Measurements from ENCODE around the gene SHKBP1.

The SHKBP1 gene

DNA sequence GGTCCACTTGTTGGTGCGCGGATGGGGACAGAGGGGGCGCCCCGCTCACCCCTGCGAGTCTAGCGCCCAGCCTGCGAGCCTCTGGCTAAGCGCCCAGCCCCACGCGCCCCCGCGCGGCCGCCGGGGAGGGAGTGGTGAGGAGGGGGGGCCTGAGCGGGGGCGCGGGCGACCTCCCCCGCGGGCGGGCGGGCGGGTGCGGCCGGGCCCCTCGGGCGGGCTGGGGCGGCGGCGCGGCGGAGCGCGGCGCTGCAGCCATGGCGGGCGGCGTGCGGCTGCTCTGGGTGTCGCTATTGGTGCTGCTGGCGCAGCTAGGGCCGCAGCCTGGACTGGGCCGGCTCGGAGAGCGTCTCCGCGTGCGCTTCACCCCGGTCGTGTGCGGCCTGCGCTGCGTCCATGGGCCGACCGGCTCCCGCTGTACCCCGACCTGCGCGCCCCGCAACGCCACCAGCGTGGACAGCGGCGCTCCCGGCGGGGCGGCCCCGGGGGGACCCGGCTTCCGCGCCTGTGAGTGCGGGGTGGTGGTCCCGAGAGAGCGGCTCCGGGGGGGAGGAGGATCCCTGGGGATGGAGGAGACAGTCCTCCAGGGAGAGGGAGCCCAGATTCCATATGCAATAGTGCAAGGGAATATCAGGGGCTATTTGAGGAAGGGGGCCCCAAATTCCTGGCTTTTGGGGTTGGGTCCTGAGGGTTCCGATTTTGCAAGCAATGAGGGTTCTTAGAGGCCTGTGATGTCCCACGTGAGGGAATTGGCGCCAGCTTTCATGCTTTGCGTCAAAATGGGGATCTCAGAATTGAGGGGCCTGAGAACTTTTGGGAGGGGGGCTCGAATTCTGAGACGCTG, 24.7 kb downstream of the SHKBP1 start, which contains the start of gene LTBP4:
Gene LTBP4 (plus strand): TSS at position 236 of the 841 bp plus-strand sequence. CDS start 19 bp downstream, at position 255.
- no peak for DNase-seq (ENCODE audit: low read depth in 2 of 2)

DNA sequence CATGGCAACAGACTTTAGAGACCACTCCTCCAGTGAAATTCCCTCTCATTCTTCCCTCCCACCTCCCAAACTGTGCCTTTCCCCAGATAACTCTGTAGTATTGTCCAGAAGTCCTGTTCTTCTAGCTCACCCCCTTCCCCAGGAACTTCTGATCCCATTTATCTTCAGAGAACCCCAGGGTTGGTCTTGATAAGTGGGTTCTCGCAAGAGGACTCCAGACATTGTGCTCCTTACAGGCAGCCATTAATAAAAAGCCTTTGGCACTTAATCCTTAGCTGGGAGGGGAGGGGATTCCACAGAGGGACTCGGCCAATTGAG, 26.4 kb downstream of the SHKBP1 start:
- no peak for DNase-seq (ENCODE audit: low read depth in 2 of 2)

DNA sequence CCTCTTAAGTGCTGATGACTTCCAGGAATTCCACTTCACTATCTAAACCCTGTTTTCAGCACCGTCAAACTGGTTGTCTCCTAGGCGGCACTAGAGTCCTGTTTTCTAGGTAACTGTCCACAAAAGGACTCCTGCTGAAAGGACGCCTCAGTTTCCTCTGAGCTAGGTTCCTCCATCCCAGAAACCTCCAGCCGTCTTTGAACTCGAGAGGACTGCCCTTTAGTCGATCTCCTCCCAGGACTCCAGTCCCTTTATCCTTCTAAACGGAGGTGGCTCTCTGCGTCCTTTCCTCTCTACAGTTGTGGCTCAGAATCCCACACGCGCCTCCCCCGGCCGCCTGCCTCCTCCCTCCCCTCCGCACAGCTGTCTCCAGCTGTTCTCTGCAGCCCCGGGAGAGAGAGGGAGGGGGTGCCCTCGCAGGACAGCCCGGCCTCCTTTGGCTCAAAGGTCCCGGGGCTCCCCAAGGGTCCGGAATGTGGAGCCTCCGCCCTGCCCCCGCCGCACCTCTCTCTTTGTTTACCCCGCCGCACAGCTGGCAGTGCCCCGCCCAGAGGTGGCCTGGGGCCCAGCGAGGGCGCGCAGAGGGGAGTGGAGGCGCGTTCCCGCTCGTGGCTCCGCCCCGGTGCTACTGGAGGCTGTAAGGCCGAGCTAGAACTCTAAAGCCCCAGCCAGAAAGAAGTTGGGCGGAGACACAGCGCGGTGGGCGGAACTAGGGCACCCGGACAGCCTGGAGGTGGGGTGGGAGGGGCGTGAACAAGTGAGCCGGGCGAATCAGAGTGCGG, 26.9 kb downstream of the SHKBP1 start:
- peak; percentile 92 to 95 for DNase-seq (ENCODE audit: low read depth in 2 of 2)

DNA sequence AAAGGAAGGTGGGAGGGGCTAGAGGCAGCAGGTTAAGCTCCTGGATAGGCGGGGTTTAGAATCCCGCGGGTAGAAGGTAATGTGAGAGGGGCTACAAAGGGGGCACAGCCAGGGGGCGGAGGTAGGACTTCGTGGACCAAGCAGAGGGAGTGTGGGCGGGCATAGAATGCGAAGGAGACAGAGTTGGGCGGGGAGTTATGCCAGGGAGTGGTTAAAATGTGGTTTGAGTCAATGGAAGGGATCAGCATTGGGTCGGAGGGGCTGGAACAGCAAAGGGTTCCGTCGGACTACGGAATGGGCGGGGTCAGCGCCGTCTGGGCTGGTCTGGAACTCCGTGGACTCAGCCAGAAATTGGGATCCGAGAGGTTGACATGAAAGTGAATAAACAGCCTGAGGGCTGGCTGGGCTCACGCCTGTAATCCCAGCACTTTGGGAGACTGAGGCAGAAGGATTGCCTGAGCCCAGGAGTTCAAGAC, 27.5 kb downstream of the SHKBP1 start:
- no peak for DNase-seq (ENCODE audit: low read depth in 2 of 2)

DNA sequence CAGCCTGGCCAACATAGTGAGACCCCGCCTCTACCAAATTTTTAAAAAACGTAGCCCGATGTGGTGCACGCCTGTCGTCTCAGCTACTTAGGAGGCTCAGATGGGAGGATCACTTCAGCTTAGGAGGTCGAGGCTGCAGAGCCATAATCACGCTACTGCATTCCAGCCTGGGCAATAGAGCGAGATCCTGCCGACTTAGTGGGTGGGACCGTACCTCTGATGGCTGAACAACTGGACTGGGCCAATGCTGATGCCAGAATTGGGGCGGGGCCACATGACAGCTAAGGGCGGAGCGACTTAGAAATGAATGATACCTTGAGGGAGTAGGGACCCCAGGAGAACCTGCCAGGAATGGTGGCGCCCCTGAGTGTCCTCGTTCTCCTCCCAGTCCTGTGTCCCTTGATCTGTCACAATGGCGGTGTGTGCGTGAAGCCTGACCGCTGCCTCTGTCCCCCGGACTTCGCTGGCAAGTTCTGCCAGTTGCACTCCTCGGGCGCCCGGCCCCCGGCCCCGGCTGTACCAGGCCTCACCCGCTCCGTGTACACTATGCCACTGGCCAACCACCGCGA, 28.1 kb downstream of the SHKBP1 start:
- DNase-seq (ENCODE audit: low read depth in 2 of 2), result no peak

DNA sequence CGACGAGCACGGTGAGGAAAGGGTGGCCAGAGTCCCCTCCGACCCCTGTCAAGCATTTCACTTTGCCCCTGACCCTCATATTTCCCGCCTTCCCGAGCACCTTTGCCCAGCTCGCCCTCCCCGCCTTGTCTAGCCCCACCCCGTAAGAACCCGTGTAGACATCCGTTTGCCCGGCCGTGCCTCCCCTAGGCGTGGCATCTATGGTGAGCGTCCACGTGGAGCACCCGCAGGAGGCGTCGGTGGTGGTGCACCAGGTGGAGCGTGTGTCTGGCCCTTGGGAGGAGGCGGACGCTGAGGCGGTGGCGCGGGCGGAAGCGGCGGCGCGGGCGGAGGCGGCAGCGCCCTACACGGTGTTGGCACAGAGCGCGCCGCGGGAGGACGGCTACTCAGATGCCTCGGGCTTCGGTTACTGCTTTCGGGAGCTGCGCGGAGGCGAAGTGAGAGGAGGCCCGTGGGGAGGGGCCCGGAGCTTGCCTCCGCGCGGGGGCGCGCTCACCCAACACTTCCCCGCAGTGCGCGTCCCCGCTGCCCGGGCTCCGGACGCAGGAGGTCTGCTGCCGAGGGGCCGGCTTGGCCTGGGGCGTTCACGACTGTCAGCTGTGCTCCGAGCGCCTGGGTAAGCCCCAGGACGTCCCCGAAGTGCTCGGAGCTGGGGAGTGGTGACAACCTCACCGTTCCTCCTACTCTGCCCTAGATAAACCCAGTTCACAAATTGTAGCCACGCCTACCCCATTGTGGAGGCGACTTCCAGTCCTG, 28.7 kb downstream of the SHKBP1 start:
- peak; percentile 71 to 76 for DNase-seq (ENCODE audit: low read depth in 2 of 2)

DNA sequence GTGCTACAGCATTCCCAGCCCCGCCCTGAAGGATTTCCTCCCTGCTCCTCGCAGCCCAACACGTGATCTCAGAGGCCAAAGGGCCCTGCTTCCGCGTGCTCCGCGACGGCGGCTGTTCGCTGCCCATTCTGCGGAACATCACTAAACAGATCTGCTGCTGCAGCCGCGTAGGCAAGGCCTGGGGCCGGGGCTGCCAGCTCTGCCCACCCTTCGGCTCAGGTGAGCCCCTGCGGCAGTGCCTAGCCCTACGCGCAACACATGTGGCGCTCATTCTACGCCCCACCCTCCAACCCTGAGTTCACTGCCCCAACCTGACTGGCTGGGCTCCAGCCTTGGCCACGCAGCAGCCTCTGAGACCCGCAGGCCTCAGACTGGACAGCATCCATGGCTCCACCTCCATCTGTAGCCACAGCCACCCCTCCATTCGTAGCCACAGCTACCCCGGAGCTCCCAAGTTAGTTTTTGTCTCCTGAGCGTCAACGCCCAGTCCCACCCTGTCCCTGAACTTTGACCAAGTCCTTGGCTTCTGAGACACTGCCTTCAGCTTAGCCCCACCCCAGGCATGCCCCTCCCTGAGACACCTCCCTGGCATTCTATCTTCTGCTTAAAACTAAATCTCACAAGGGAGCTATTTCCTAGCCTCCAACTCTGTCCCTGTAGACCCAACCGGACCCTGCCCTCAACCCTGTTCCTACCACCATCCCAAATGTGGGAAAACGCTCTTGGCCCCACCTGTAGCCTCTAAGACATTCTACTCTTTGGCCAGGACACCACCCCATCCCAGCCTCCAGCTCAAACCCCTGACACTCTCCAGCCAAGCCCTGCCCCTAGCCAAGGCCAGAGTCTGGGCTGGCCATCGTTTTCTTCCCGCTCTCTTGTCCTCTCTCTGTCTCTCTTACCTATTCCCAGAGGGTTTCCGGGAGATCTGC, 30.9 kb downstream of the SHKBP1 start:
- no peak for DNase-seq (ENCODE audit: low read depth in 2 of 2)

DNA sequence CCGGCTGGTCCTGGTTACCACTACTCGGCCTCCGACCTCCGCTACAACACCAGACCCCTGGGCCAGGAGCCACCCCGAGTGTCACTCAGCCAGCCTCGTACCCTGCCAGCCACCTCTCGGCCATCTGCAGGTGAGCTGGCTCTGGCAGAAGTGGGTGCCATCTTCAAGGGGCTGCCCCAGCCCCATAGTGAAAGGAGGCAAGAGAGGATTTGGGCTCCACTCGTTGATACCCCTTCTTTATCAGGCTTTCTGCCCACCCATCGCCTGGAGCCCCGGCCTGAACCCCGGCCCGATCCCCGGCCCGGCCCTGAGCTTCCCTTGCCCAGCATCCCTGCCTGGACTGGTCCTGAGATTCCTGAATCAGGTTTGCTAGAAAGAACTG, 31.6 kb downstream of the SHKBP1 start:
- DNase-seq (ENCODE audit: low read depth in 2 of 2), result no peak

DNA sequence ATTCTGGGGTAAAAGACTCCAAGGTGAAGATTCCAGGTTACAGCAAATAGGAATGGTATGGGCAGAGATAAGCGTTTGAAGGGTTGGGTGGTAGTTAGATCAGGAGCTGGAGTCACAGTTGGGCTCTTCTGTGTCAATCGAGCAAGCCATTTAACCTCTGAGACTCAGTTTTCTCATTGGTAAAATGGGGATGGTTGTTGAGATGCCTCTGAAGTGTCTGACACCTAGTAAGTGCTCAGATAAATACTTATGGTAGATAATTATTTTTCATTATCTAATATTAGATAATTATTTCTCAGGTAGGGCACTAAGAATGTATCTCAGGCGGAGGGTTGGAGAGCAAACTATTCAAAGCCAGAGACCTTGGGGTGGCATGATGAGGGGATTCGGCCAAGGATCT, 32.3 kb downstream of the SHKBP1 start:
- no peak for DNase-seq (ENCODE audit: low read depth in 2 of 2)

DNA sequence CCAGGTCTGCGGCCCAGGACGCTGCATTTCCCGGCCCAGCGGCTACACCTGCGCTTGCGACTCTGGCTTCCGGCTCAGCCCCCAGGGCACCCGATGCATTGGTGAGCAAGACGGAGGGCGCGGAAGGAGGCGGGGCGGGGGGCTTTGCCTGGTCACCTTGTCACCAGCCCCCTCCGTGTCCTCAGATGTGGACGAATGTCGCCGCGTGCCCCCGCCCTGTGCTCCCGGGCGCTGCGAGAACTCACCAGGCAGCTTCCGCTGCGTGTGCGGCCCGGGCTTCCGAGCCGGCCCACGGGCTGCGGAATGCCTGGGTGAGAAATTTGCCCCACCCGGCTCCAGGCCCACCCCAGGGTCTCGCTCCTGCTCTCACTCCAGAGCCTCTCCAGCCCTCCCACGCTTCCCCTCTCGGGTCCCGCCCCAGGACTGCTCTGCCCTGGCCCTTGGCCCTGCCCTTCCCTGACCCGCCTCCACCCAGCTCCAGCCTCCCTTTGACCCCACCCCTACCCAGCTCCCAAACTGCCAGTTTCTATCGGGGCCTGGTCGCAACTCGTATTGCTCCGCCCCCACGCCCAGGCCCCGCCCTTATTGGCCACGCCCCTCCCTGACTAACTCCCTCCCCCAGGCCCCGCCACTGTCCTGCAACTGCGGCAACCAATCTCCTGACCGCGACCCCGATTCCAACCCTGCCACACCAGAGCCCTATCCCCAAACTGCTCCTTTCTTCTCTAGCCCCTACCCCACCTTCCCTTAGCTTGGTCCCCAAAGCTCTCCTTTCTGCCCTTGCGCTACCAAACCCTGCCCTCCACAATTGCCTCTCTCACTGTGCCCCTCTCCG, 33.1 kb downstream of the SHKBP1 start:
- peak; percentile 89 to 91 for DNase-seq (ENCODE audit: low read depth in 2 of 2)

DNA sequence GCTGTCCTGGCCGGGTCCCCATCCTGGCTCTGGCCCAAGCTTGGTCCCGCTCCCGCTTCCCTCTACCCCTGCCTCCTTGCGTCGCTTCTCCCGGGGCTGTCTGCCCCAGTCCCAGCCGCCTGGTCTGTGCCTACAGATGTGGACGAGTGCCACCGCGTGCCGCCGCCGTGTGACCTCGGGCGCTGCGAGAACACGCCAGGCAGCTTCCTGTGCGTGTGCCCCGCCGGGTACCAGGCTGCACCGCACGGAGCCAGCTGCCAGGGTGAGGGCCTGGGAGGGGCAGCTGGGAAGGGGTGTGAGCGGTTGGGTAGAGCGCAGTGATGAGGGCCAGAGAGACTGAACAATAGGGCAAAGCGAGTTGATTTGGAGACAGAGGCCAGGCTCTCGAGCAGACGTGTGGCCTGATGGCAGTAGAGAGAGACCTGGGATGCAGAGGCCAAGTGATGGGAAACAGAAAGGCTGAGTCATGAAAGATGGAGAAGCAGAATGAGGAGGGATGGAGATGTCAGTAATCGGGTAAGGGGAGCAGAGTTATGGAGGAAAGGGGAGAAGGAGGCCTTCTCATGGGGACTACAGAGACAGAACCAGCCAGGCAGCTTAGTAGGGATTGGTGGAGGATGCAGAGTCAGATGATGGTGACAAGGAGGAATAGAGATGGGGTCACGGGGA, 33.9 kb downstream of the SHKBP1 start:
- DNase-seq (ENCODE audit: low read depth in 2 of 2), result peak in 1 of 2 donors; percentile 51

DNA sequence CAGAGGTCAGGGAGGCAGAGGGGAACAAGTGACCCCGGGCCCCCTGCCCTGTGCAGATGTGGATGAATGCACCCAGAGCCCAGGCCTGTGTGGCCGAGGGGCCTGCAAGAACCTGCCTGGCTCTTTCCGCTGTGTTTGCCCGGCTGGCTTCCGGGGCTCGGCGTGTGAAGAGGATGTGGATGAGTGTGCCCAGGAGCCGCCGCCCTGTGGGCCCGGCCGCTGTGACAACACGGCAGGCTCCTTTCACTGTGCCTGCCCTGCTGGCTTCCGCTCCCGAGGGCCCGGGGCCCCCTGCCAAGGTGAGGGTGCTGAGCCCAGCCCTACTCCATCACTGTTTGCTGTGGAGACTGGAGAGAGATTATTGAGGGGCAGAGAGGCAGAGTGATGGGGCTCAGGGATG, 34.4 kb downstream of the SHKBP1 start:
- no peak for DNase-seq (ENCODE audit: low read depth in 2 of 2)

DNA sequence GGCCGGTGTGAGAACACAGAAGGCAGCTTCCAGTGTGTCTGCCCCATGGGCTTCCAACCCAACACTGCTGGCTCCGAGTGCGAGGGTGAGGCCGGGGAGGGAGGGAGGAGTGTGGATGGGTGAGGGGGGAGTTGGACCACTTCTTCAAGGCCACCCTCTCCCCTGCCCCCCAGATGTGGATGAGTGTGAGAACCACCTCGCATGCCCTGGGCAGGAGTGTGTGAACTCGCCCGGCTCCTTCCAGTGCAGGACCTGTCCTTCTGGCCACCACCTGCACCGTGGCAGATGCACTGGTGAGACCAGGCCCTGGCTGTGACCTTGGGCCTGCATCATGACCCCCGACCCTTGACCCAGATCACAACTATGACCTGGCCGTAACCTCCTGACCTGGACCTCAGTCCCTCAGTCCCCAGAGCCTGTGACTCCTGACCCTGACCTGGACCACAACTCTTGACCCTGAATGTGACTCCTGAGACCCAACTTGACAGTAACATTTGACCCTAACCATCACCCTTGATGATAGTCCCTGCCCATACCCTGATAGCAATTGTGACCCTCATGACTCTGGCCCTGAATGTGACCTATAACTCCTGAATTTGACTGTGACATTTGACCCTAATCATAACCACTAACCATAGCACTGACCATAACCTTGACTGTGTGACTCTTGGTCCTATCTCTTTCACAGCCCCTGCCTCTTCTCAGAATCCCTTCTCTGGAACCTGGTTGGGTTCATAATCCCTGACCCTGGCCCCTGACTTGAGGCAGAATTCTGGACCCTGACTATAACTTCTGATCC, 35.4 kb downstream of the SHKBP1 start:
- DNase-seq (ENCODE audit: low read depth in 2 of 2), result no peak

DNA sequence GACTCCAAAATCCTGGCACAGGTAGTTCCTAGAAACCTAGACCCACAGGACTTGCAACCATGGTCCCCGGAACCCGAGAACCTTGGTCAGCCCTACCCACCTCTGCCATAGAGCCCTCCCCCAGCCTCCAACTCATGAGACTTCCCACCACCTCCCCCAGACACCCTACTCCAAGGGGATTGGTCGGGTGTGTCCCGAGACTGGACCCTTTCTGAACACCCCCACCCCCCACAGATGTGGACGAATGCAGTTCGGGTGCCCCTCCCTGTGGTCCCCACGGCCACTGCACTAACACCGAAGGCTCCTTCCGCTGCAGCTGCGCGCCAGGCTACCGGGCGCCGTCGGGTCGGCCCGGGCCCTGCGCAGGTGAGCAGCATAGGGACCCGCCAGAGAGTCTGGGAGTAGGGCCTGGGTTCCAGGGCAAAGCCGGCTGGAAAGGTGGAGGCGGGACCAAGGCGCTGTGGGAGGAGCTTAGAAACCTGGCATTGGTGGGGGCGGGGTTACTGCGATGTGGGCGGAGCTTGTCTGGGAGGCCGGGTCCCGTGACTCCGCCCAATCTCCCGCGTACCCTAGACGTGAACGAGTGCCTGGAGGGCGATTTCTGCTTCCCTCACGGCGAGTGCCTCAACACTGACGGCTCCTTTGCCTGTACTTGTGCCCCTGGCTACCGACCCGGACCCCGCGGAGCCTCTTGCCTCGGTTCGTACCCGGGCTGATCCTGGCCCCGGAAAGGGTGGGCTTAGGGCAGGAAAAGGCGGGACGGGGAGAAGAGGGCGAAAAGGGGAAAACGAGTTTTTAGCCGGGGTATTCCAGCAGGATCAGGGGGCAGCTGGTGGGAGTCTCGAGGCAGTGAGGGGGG, 36.4 kb downstream of the SHKBP1 start:
- DNase-seq (ENCODE audit: low read depth in 2 of 2), result peak; percentile 81 to 83

DNA sequence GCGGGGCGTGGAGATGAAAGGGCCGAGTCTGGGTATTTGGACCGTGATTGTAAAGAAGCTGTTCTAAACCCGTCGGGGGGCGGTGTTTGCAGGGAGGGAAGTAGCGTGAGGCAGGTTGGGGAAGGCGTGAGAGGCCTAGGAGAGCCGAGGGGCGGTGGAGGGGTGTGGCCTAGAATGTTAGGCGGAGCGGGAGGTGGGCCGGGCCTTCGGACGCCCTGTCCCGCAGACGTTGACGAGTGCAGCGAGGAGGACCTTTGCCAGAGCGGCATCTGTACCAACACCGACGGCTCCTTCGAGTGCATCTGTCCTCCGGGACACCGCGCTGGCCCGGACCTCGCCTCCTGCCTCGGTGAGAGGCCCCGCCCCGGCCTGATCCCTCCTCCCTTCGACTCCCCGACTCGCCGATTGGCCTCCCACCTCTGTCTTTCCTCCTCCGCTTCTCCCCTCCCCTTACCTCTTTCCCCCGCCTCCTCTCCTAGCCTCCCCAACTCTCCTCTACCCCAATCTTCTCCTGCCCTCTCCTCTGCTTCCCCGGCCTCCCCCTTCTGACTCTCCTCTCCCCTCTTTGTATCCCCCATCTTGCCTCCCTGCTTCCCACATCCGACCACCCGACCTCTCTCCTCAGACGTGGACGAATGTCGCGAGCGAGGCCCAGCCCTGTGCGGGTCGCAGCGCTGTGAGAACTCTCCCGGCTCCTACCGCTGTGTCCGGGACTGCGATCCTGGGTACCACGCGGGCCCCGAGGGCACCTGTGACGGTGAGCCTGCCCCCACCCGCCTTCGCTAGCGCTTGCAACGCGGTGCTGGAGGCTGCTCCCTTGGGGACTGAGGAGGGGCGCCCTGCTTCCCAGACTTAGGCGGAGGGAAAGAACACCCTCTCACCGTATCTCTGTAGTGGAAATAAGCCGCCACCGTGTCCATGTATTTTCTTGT, 37.3 kb downstream of the SHKBP1 start:
- peak; percentile 83 to 84 for DNase-seq (ENCODE audit: low read depth in 2 of 2)

Data from stimulated activated CD4-positive, alpha-beta T cell treated with anti-CD3 and anti-CD28 coated beads, Interleukin-1b, Interleukin-23, amount 100 ng/mL, for 4 hours (primary cell).